ENCODE results near the gene MED13.
"Not testable (repeated sequence)": the region's sequence is repeated elsewhere in the genome, so short reads cannot be mapped to it uniquely, and the experiment has no call there.

Gene MED13

GRCh38 chr17:62017496-62017895, 47.6 kb downstream of the MED13 start:
- no peak for TF ChIP-seq CTCF (IDR thresholded peaks at IDR 0.05; ENCODE audit: low read depth, low read length)

GRCh38 chr17:62014526-62014925, 50.6 kb downstream of the MED13 start:
- H3K4me3 ChIP-seq (ENCODE audit: low read depth, low read length), result no peak overlapping the region
- no peak for TF ChIP-seq CTCF (IDR thresholded peaks at IDR 0.05; ENCODE audit: low read depth, low read length)

More at GRCh38 chr17:62017496-62017895, 47.6 kb downstream of the MED13 start:
- no peak overlapping the region for H3K4me3 ChIP-seq (ENCODE audit: low read depth, low read length)

- no peak for TF ChIP-seq CTCF (IDR thresholded peaks at IDR 0.05; ENCODE audit: low read depth, low read length)
- no peak overlapping the region for H3K4me3 ChIP-seq (ENCODE audit: low read depth, low read length)
These were observed 55.9 kb downstream of the MED13 start for GRCh38 chr17:62009220-62009619.

GRCh38 chr17:62008294-62008693, 56.8 kb downstream of the MED13 start:
- H3K4me3 ChIP-seq (ENCODE audit: low read depth, low read length), result no peak overlapping the region
- no peak for TF ChIP-seq CTCF (IDR thresholded peaks at IDR 0.05; ENCODE audit: low read depth, low read length)

DNA sequence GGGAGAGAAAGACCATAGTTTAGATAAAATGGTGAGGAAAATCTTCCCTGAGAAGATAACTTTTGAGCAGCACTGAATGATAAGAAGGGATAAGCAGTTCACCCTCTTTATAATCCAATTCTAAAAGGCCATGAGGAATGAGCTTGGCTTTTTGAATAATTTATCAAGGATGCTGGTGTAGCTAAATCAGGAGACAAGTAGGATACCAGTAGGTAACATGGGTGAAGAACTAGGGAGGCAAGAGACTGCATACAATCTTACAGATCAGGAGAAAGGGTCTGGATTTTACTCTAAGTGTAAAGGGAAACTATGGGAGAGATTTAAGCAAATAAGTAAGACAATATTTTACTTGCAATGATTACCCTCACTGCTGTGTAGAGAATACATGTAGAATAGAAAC, 60.7 kb downstream of the MED13 start:
- TF ChIP-seq CTCF (IDR thresholded peaks at IDR 0.05; ENCODE audit: low read depth, low read length), result no peak
- no peak overlapping the region for H3K4me3 ChIP-seq (ENCODE audit: low read depth, low read length)

DNA sequence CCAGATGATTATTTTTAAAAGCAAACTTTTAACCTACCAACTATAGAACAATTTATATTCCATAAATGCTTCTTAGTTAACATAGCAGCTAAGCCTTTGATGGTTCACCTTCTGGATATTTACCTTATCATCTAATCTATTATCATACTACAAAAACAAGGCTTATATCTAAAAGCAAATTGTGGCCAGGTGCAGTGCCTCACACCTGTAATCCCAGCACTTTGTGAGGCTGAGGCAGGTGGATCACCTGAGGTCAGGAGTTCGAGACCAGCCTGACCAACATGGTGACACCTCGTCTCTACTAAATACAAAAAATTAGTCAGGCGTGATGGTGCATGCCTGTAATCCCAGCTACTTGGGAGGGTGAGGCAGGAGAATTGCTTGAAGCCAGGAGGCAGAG, 61.9 kb downstream of the MED13 start:
- H3K4me3 ChIP-seq (ENCODE audit: low read depth, low read length), result not testable (repeated sequence)

- TF ChIP-seq CTCF (IDR thresholded peaks at IDR 0.05; ENCODE audit: low read depth, low read length), result no peak
- H3K4me3 ChIP-seq (ENCODE audit: low read depth, low read length), result no peak overlapping the region
These were observed 64.0 kb downstream of the MED13 start for GRCh38 chr17:62001105-62001504.

DNA sequence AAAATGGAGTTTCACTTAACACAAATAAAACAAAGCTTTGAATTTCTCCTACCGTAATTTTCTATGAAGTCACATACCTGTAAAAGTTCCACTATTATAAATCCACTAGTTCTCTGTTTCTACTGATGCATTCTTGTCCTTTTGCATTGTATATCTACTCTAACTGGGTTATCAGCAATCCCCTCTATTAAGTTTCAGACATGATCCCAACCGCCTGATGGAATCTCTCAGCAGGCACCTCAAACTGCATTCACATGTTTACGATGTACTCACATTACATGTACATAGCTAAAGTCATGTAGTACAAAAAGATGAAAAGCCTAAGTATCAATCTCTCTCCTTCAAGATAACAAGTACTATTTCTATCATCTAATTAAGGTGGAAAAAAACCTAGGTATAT, 64.9 kb downstream of the MED13 start:
- TF ChIP-seq CTCF (IDR thresholded peaks at IDR 0.05; ENCODE audit: low read depth, low read length), result no peak
- no peak overlapping the region for H3K4me3 ChIP-seq (ENCODE audit: low read depth, low read length)

GRCh38 chr17:61998534-61998933, 66.5 kb downstream of the MED13 start:
- not testable (repeated sequence) for H3K4me3 ChIP-seq (ENCODE audit: low read depth, low read length)

All from WI38 (cell line).